ENCODE results near the gene NAA80. TPM values are rescaled to one million over a fixed set of nuclear protein-coding genes. Genes with fewer than 3 reads are reported as not detected.

Gene NAA80
- polyA plus RNA-seq, 1 donor from 2014 or later = 4.6 TPM

GRCh38 chr3:50275996-50276761, 23.0 kb downstream of the NAA80 start:
- H3K79me2 ChIP-seq (replicated peaks; ENCODE audit: insufficient read depth, low read length) = no peaks in the 10 kb centered on the region
- H3K27me3 ChIP-seq (ENCODE audit: insufficient read depth, low read depth, low read length) = peaks cover 23% of the 10 kb centered on the region
- no peaks in the 10 kb centered on the region for H3K9me3 ChIP-seq (ENCODE audit: low read length)
- H3K4me2 ChIP-seq (ENCODE audit: low read length) = no peak overlapping the region
- no peaks in the 10 kb centered on the region for H3K36me3 ChIP-seq (ENCODE audit: insufficient read depth, low read length)
- H2AFZ ChIP-seq (ENCODE audit: low read depth, low read length) = no peak overlapping the region
- H3K4me3 ChIP-seq (ENCODE audit: low read length) = no peak overlapping the region
- no peak overlapping the region for H3K27ac ChIP-seq (ENCODE audit: low read length)
- no peak for TF ChIP-seq EP300 (conservative IDR thresholded peaks at IDR 0.05; ENCODE audit: poor library complexity, severe bottlenecking)
- TF ChIP-seq SMC3 (conservative IDR thresholded peaks at IDR 0.05; ENCODE audit: poor library complexity) = no peak
- no peak for TF ChIP-seq RAD21 (conservative IDR thresholded peaks at IDR 0.05)
- no peak for TF ChIP-seq REST (IDR thresholded peaks at IDR 0.05; ENCODE audit: borderline replicate concordance)
- TF ChIP-seq TAF1 (IDR thresholded peaks at IDR 0.05; ENCODE audit: low read depth) = no peak
- TF ChIP-seq POLR2AphosphoS5 (IDR thresholded peaks at IDR 0.05) = no peak
- TF ChIP-seq CTCF (IDR thresholded peaks at IDR 0.05; ENCODE audit: poor library complexity, severe bottlenecking) = no peak
- TF ChIP-seq MXI1 (conservative IDR thresholded peaks at IDR 0.05; ENCODE audit: poor library complexity, severe bottlenecking) = no peak
- H3F3A ChIP-seq (ENCODE audit: insufficient read depth, low read length, poor library complexity, severe bottlenecking) = no peaks in the 10 kb centered on the region
- H4K20me1 ChIP-seq (ENCODE audit: insufficient read depth) = no peaks in the 10 kb centered on the region
- no peaks in the 10 kb centered on the region for H3K9me2 ChIP-seq (ENCODE audit: insufficient read depth, low read length)
- H3K9ac ChIP-seq (ENCODE audit: low read length) = no peak overlapping the region

DNA sequence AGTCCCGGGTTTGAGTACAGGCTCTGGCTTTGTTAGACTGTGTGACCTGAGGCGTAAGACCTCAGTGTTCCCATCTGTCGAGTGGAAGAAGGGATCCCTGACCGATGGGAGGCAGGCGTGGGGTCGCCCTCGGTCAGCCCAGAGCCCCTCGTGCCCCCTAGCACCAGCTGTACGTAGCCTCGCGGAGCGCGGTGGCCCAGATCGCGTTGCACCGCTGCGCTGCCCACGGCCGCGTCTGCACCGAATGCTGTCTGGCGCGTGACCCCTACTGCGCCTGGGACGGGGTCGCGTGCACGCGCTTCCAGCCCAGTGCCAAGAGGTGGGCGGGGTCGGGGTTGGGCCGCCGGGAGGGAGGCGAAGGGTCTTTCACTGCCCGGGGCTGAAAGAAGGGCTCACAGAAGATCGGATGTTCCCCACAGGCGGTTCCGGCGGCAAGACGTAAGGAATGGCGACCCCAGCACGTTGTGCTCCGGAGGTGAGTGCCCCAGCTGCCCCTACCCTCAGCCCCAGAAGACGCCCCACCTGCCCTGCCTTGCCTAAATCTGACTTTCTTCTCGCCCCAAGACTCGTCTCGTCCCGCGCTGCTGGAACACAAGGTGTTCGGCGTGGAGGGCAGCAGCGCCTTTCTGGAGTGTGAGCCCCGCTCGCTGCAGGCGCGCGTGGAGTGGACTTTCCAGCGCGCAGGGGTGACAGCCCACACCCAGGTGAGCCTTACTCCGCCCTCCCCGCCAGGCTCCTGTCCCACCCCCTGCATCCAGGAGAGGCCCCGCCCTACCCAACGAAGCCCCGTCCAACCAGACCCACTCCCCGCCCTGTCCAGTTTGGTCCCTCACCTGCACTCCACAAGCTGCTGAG, 23.8 kb downstream of the NAA80 start:
- peaks cover 23% of the 10 kb centered on the region for H3K27me3 ChIP-seq (ENCODE audit: insufficient read depth, low read depth, low read length)

More for the DNA sequence above, 23.8 kb downstream of the NAA80 start:
- H3K4me2 ChIP-seq (ENCODE audit: low read length) = no peak overlapping the region
- no peaks in the 10 kb centered on the region for H3K9me3 ChIP-seq (ENCODE audit: low read length)
- H4K20me1 ChIP-seq (ENCODE audit: insufficient read depth) = no peaks in the 10 kb centered on the region
- H2AFZ ChIP-seq (ENCODE audit: low read depth, low read length) = no peak overlapping the region
- H3K9me2 ChIP-seq (ENCODE audit: insufficient read depth, low read length) = no peaks in the 10 kb centered on the region
- H3K27ac ChIP-seq (ENCODE audit: low read length) = no peak overlapping the region
- H3K36me3 ChIP-seq (ENCODE audit: insufficient read depth, low read length) = no peaks in the 10 kb centered on the region
- H3F3A ChIP-seq (ENCODE audit: insufficient read depth, low read length, poor library complexity, severe bottlenecking) = no peaks in the 10 kb centered on the region
- H3K79me2 ChIP-seq (replicated peaks; ENCODE audit: insufficient read depth, low read length) = no peaks in the 10 kb centered on the region
- H3K4me3 ChIP-seq (ENCODE audit: low read length) = no peak overlapping the region
- no peak for TF ChIP-seq RAD21 (conservative IDR thresholded peaks at IDR 0.05)
- TF ChIP-seq EP300 (conservative IDR thresholded peaks at IDR 0.05; ENCODE audit: poor library complexity, severe bottlenecking) = no peak
- TF ChIP-seq REST (IDR thresholded peaks at IDR 0.05; ENCODE audit: borderline replicate concordance) = no peak
- TF ChIP-seq POLR2AphosphoS5 (IDR thresholded peaks at IDR 0.05) = no peak
- TF ChIP-seq CTCF (IDR thresholded peaks at IDR 0.05; ENCODE audit: poor library complexity, severe bottlenecking) = no peak
- TF ChIP-seq MXI1 (conservative IDR thresholded peaks at IDR 0.05; ENCODE audit: poor library complexity, severe bottlenecking) = no peak
- no peak for TF ChIP-seq SMC3 (conservative IDR thresholded peaks at IDR 0.05; ENCODE audit: poor library complexity)
- H3K9ac ChIP-seq (ENCODE audit: low read length) = no peak overlapping the region

Data from neural cell (in vitro differentiated cells).